Sigmoid colon (tissue), 7 donors: ENCODE measurements around the gene UBALD1. TPM values are rescaled to one million over a fixed set of nuclear protein-coding genes. Genes with fewer than 3 reads are reported as not detected.
A peak's percentile ranks its signal among the peaks of the same experiment; 100 is the strongest.

Experiments used
- DNase-seq: peaks from one replicate; pipeline ENCODE4 v3.0.0-alpha.2; 2019
- H3K27ac ChIP-seq, 4 donors: fragments of 200-600 bp; sonication (generic); one replicate each; pipeline ENCODE4 v1.5.1; 2016 to 2019; ENCODE audit warnings: mild to moderate bottlenecking in 1 of 4
- H3K27me3 ChIP-seq, 3 donors: fragments of 200-600 bp; sonication (generic); one replicate each; pipeline ENCODE4 v1.5.1; 2019; ENCODE audit warnings: mild to moderate bottlenecking in 1 of 3
- H3K36me3 ChIP-seq, 4 donors: fragments of 200-600 bp; sonication (generic); one replicate each; pipeline ENCODE4 v1.5.1; 2016 to 2019
- H3K4me1 ChIP-seq, 4 donors: fragments of 200-600 bp; sonication (generic); one replicate each; pipeline ENCODE4 v1.5.1; 2017 to 2019
- H3K4me3 ChIP-seq, 4 donors: fragments of 200-600 bp; sonication (generic); one replicate each; pipeline ENCODE4 v1.5.1; 2017 to 2019; ENCODE audit warnings: mild to moderate bottlenecking in 2 of 4, moderate library complexity in 1 of 4
- H3K9me3 ChIP-seq, 4 donors: fragments of 200-600 bp in 3 of 4; sonication (generic) in 3 of 4; one replicate each; pipeline versions ENCODE4 v1.5.1 to v1.6.1; 2013 to 2019
- EP300 ChIP-seq, 4 donors: sonication (generic); formaldehyde crosslinking; IDR thresholded peaks; one replicate each; pipeline ENCODE4 v1.6.1; 2017; ENCODE audit warnings: antibody characterized with exemption in 4 of 4
- POLR2A ChIP-seq, 2 donors: fragments of 450-650 bp; IDR thresholded peaks; one replicate each; pipeline ENCODE4 v1.6.1; 2016; ENCODE audit warnings: antibody characterized with exemption in 2 of 2, mild to moderate bottlenecking in 2 of 2, moderate library complexity in 2 of 2
- POLR2AphosphoS5 ChIP-seq, 4 donors: sonication (generic); formaldehyde crosslinking; IDR thresholded peaks; one replicate each; pipeline ENCODE4 v1.6.1; 2017; ENCODE audit warnings: antibody characterized with exemption in 4 of 4
- WGBS, 2 donors: extraction: QIAGEN DNeasy Blood & Tissue Kit; methylation state at CpG; one replicate each; pipeline ENCODE4 v1.1.7; 2013; 5-methylcytosine and 5-hydroxymethylcytosine counted together
- intact Hi-C: fragments of 100-400 bp; cut with DNase I; formaldehyde crosslinking; loops from one replicate; pipeline ENCODE4 v1.15.1; 2023
- polyA plus RNA-seq, 3 donors: library from polyadenylated mRNA; stranded (reverse); fragments of 200-250 nt; gene quantifications; one replicate each; pipeline ENCODE4 v1.2.3, GENCODE V29; 2013
- total RNA-seq, 4 donors: library from RNA; depleted of rRNA; stranded (reverse); fragments of >200 nt; gene quantifications; one replicate each; pipeline ENCODE4 v1.1.0, GENCODE V29; 2016
- TF ChIP-seq, protein P1 (sequence below), 4 experiments: fragments of 450-650 bp in 3 of 4; fragments of 200-600 bp in 1 of 4; IDR thresholded peaks; one replicate each; pipeline ENCODE4 v1.5.1; 2016 to 2019; ENCODE audit warnings: antibody characterized with exemption in 4 of 4, mild to moderate bottlenecking in 3 of 4, moderate library complexity in 2 of 4
- donor health status: healthy with polysubstance abuse.
- donor health status: Bipolar disorder and iron deficiency.
- donor health status: healthy.

UBALD1 gene
- total and polyA plus RNA-seq, 7 donors: 7.6 to 22.9 (median 12.6) TPM

DNA sequence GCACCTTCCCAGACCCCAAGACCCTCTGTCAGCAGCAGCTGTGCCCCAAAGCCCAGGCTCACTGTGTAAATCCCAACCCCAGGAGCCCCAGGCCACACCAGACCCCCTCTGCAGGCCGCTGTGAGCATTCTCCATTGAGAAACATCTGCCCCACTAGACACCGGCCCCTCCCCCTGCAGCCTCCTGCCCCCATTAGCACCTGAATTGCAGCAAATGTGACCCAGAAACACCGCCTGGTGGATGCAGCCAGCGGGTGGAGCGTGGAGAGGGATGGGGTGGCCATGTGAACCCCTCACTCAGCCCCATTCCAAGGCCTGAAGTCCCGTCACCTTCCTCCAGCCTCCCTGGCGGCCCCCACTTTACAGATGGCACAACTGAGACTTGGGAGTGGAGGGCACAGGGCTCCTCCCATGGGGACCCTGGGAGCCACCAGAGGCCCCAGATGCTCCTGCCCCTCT lies 2.2 kb downstream of the UBALD1 start:
- peak; percentile 66 for DNase-seq
- 93% methylated on average over 7 of the region's 7 CpGs for WGBS, 2 donors
- H3K27ac ChIP-seq: peak overlapping the region; percentile 46 to 99 (median 94)
- H3K36me3 ChIP-seq: peaks cover 4 to 23% (median 15%) of the 10 kb centered on the region in 4 donors
- H3K4me3 ChIP-seq: peak overlapping the region in 3 of 4 donors; percentile 74 to 94 (median 94)
- no peaks in the 10 kb centered on the region for H3K9me3 ChIP-seq
- H3K4me1 ChIP-seq: peaks cover 0 to 69% (median 61%) of the 10 kb centered on the region in 4 donors
- H3K27me3 ChIP-seq: no peaks in the 10 kb centered on the region
- TF ChIP-seq, protein P1, sequence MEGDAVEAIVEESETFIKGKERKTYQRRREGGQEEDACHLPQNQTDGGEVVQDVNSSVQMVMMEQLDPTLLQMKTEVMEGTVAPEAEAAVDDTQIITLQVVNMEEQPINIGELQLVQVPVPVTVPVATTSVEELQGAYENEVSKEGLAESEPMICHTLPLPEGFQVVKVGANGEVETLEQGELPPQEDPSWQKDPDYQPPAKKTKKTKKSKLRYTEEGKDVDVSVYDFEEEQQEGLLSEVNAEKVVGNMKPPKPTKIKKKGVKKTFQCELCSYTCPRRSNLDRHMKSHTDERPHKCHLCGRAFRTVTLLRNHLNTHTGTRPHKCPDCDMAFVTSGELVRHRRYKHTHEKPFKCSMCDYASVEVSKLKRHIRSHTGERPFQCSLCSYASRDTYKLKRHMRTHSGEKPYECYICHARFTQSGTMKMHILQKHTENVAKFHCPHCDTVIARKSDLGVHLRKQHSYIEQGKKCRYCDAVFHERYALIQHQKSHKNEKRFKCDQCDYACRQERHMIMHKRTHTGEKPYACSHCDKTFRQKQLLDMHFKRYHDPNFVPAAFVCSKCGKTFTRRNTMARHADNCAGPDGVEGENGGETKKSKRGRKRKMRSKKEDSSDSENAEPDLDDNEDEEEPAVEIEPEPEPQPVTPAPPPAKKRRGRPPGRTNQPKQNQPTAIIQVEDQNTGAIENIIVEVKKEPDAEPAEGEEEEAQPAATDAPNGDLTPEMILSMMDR (IDR thresholded peaks at IDR 0.05): no peak
- TF ChIP-seq POLR2AphosphoS5 (IDR thresholded peaks at IDR 0.05): no peak
- TF ChIP-seq EP300 (IDR thresholded peaks at IDR 0.05): no peak
- TF ChIP-seq POLR2A (IDR thresholded peaks at IDR 0.05): no peak
- intact Hi-C loops: no loop called here

- TF ChIP-seq EP300 (IDR thresholded peaks at IDR 0.05) (no peak), POLR2AphosphoS5 (IDR thresholded peaks at IDR 0.05) (no peak)
- peak overlapping the region in 1 of 4 donors; percentile 5 for H3K4me3 ChIP-seq
- WGBS, 2 donors: 77 to 87% methylated on average over 22 of the region's 22 CpGs
- intact Hi-C loops: no loop called here
- H3K9me3 ChIP-seq: no peaks in the 10 kb centered on the region
- peak; percentile 83 for DNase-seq
- peak overlapping the region; percentile 46 to 99 (median 94) for H3K27ac ChIP-seq
- no peaks in the 10 kb centered on the region for H3K27me3 ChIP-seq
- H3K4me1 ChIP-seq: peaks cover 0 to 59% (median 52%) of the 10 kb centered on the region in 4 donors
- peaks cover 4 to 28% (median 15%) of the 10 kb centered on the region in 4 donors for H3K36me3 ChIP-seq
These were observed 3.2 kb downstream of the UBALD1 start for GRCh38 chr16:4611337-4612021.

- Histone ChIP-seq H3K36me3 (peaks cover 4 to 28% (median 15%) of the 10 kb centered on the region in 4 donors), H3K4me1 (peaks cover 0 to 52% (median 44%) of the 10 kb centered on the region in 4 donors), H3K27me3 (no peaks in the 10 kb centered on the region), H3K27ac (peak overlapping the region in 3 of 4 donors; percentile 93 to 99 (median 96)), H3K9me3 (no peaks in the 10 kb centered on the region), H3K4me3 (peak overlapping the region in 1 of 4 donors; percentile 5)
- 87 to 90% methylated on average over 32 of the region's 32 CpGs for WGBS, 2 donors
- intact Hi-C loops: no loop called here
- TF ChIP-seq, protein P1 (IDR thresholded peaks at IDR 0.05): no peak
- TF ChIP-seq POLR2AphosphoS5 (IDR thresholded peaks at IDR 0.05) (no peak), EP300 (IDR thresholded peaks at IDR 0.05) (no peak)
- no peak for DNase-seq
These were observed 4.4 kb downstream of the UBALD1 start for GRCh38 chr16:4610011-4611005.

GRCh38 chr16:4609200-4610010 lies 5.3 kb downstream of the UBALD1 start:
- intact Hi-C loops: no loop called here
- Histone ChIP-seq H3K27ac (no peak overlapping the region), H3K4me1 (peaks cover 0 to 46% (median 40%) of the 10 kb centered on the region in 4 donors)

More at GRCh38 chr16:4609200-4610010, 5.3 kb downstream of the UBALD1 start:
- Histone ChIP-seq H3K9me3 (no peaks in the 10 kb centered on the region), H3K36me3 (peaks cover 4 to 28% (median 15%) of the 10 kb centered on the region in 4 donors), H3K4me3 (no peak overlapping the region), H3K27me3 (no peaks in the 10 kb centered on the region)
- 91 to 93% methylated on average over 45 of the region's 45 CpGs for WGBS, 2 donors
- TF ChIP-seq, protein P1 (IDR thresholded peaks at IDR 0.05): no peak
- no peak for TF ChIP-seq POLR2AphosphoS5 (IDR thresholded peaks at IDR 0.05)
- no peak for TF ChIP-seq EP300 (IDR thresholded peaks at IDR 0.05)
- no peak for TF ChIP-seq POLR2A (IDR thresholded peaks at IDR 0.05)
- DNase-seq: no peak
